SK-N-SH treated with all-trans-retinoic acid at 6 μM for 48 hours (cell line): ENCODE data around the gene TXNDC11.

Experiments used
- ARNTL ChIP-seq: fragments of 450-650 bp; formaldehyde crosslinking; IDR thresholded peaks from 2 replicates; pipeline ENCODE4 v1.5.0; 2020; ENCODE audit warnings: low read depth, mild to moderate bottlenecking, moderate library complexity, borderline replicate concordance
- BACH2 ChIP-seq: fragments of 250-450 bp; sonication (Bioruptor Pico); IDR thresholded peaks from 2 replicates; pipeline ENCODE4 v1.9.0; 2021; ENCODE audit warnings: mild to moderate bottlenecking, borderline replicate concordance
- CREB5 ChIP-seq: fragments of 250-450 bp; sonication (Bioruptor Pico); IDR thresholded peaks from 2 replicates; pipeline ENCODE4 v1.5.1; 2020; ENCODE audit warnings: low read depth, mild to moderate bottlenecking, moderate library complexity
- ISL1 ChIP-seq: fragments of 250-450 bp; sonication (Bioruptor Pico); IDR thresholded peaks from 2 replicates; pipeline ENCODE4 v2.1.2; 2022; ENCODE audit warnings: mild to moderate bottlenecking, moderate library complexity
- PATZ1 ChIP-seq: fragments of 250-450 bp; sonication (Bioruptor Pico); IDR thresholded peaks from 2 replicates; pipeline ENCODE4 v1.8.0; 2020; ENCODE audit warnings: mild to moderate bottlenecking, moderate library complexity, borderline replicate concordance
- SNAI2 ChIP-seq: fragments of 250-450 bp; sonication (Bioruptor Pico); IDR thresholded peaks from 2 replicates; pipeline ENCODE4 v1.5.0; 2020; ENCODE audit warnings: mild to moderate bottlenecking, moderate library complexity
- TOX ChIP-seq: fragments of 250-450 bp; sonication (Bioruptor Pico); IDR thresholded peaks from 2 replicates; pipeline ENCODE4 v1.8.0; 2021; ENCODE audit warnings: mild to moderate bottlenecking, moderate library complexity, borderline replicate concordance
- ZFP3 ChIP-seq: fragments of 250-450 bp; sonication (Bioruptor Pico); IDR thresholded peaks from 2 replicates; pipeline ENCODE4 v1.5.0; 2020; ENCODE audit warnings: mild to moderate bottlenecking, moderate library complexity
- ZFP30 ChIP-seq: fragments of 450-650 bp; formaldehyde crosslinking; IDR thresholded peaks from 2 replicates; pipeline ENCODE4 v1.5.0; 2022; ENCODE audit warnings: mild to moderate bottlenecking, moderate library complexity
- ZNF565 ChIP-seq: fragments of 450-650 bp; formaldehyde crosslinking; conservative IDR thresholded peaks from 2 replicates; pipeline ENCODE4 v1.5.0; 2020; ENCODE audit warnings: low read depth, mild to moderate bottlenecking, moderate library complexity

- TF ChIP-seq TOX, result no peak
- no peak for TF ChIP-seq ZFP30 (CRISPR knock-in tag)
- TF ChIP-seq BACH2 (CRISPR knock-in tag), result no peak
- TF ChIP-seq ZFP3 (CRISPR knock-in tag), result no peak
- no peak for TF ChIP-seq ZNF565 (CRISPR knock-in tag)
- no peak for TF ChIP-seq SNAI2
- no peak for TF ChIP-seq PATZ1 (CRISPR knock-in tag)
- no peak for TF ChIP-seq ISL1
- no peak for TF ChIP-seq CREB5 (CRISPR knock-in tag)
- no peak for TF ChIP-seq ARNTL (CRISPR knock-in tag)
Measured at GRCh38 chr16:11750056-11750455, 7.4 kb upstream of the TXNDC11 start.
